Measurements from ENCODE around the gene SPOCD1.

Gene SPOCD1

DNA sequence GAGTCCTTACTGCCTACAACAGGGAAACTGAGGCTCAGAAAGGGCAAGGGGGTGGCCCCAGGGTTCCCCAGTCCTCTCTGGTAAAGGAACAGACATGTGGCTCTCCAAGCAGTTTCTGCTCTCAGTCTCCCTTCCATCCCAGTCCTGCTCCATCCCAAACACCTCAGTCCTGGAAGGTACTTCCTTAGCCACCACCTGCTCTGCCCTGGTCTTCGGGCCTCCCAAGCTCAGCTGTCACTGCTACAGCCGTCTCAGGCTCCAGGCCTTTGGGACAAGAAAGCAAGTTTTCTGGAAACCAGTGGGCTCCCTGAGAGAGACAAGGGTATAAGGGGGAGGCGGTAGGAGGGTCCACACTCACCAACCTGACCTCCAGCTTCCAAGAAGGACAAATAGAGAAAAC is 28.6 kb downstream of the SPOCD1 start:
- no peak for DNase-seq (ENCODE audit: low spot score)

GRCh38 chr1:31786366-31787060 is 29.3 kb downstream of the SPOCD1 start:
- no peak for DNase-seq (ENCODE audit: low spot score)

GRCh38 chr1:31785947-31786290 is 29.9 kb downstream of the SPOCD1 start:
- no peak for DNase-seq (ENCODE audit: low spot score)

- no peak for DNase-seq (ENCODE audit: low spot score)
These were observed 30.5 kb downstream of the SPOCD1 start for GRCh38 chr1:31785020-31785946.

DNA sequence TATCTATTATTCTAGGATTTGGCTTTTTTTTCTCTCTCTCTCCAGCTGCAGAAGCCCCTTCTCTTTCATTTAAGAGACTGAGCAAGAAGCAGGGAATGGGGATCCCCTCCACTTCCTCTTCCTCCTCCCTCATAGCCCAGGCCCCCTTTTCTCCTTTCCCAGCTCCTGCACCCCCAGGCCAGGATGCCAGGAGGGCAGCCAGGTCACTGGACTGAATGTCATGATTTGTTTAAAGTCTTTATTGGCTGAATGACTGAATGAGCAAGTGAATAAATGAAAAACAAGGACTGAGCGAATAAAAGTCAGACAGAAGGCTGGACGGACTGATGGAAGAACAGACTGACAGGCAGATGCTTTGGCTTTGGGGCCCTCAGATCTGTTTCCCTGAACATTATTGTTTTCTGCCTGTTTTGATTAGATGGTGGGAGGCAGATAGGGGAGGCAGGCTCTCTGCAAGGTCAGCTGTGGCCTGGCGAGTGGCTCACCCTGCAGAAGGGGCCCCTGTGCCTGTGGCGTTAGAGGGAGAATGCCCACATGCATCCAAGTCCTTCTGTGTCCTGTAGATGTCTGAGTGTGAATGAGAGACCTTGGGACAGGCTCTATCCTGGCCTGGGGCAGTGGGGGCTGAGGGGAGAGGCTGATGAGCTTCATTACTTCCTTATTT is 31.3 kb downstream of the SPOCD1 start:
- DNase-seq (ENCODE audit: low spot score), result no peak

DNA sequence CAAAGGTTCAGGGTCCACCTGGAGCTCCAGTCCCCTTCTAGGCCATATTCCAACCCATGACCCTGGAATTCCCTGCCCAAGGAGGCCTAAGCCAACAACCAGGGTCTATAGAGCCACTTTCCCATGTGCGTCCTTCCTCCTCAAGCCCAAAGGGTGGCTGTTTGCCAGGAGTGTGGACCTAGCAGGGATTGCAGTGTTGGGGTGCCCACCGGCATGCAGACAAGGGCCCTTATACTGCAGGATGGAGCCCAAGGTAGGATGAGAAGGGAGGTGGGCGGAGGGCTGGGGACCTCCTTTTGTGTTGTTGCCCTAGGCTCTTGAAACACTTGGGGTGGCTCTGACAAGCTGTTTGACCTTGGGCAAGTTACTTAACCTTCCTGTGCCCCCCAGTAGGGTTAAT is 32.0 kb downstream of the SPOCD1 start:
- no peak for DNase-seq (ENCODE audit: low spot score)

DNA sequence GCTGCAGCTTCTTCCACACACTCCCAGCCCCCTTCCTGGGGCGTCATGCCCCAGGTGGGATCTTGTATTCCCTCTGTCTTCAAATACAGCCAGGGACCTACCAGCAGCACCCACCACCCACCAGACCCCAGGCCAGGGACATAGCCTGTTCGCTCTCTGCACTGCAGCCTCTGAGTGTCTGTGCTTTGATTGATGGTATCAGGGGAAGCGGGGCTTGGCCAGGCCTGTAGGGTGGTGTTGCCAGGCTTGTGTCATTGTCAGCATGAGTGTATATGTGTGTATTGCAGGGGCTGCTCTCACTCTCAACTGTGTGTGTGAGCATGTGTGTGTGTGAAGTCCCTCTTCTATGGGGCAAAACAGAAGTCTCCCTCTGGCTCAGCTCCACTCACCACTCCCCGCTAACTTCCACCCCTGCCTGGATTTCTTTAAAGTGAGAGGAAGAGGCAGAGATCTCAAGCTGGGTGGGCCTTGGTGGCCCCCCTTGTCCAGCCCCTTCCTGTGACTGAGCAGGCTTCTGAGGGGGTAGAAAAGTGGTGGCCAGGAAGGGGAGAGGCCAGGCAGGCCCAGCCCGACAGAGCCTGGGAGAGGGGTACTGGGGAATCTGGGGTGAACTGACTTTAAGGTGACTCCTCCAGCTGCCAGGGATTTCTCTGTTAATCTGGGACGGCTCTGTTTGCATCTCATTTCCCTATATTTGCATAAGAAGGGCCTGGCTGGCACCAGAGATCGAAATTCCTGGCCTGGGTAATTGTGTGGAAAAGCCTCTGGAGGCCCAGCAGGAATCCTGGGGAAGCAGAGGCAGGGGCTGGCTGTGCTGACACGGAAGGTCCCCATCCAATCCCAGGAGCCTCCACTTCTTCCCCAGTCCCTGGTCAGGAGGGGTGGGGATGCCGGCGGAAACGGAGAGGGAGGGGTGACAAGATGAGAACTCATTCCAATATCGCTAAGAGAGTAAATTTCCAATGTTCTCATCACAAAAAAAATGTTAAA is 33.1 kb downstream of the SPOCD1 start:
- no peak for DNase-seq (ENCODE audit: low spot score)

DNA sequence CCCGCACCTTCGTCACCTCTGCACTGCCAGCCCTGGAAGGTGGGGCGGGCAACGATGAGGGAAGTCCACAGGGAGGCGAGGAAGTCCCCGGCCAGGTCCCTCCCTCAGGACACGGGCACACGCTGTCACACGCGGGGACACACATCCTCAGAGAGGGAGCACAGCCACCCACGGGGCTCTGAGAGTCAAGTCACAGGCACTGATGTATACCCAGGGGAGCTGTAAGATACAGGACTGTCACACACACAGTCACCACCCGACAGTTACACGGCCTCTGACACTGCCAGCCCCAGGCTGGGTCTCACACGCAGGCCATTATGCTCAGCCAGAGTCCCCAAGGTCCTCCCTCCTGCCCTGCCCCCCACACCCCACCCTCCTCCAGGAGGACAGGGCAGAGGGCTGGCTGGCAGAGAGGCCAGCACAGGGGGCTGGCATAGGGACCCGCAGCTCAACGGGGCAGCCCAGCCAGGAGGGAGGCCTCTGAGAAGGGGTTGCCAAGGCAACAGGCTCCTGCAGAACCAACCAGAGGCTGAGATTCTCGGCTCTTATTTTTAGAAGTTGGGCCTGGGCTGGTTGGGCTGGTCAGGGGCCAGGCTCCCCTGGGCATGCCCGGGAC is 34.0 kb downstream of the SPOCD1 start:
- DNase-seq (ENCODE audit: low spot score), result no peak

DNA sequence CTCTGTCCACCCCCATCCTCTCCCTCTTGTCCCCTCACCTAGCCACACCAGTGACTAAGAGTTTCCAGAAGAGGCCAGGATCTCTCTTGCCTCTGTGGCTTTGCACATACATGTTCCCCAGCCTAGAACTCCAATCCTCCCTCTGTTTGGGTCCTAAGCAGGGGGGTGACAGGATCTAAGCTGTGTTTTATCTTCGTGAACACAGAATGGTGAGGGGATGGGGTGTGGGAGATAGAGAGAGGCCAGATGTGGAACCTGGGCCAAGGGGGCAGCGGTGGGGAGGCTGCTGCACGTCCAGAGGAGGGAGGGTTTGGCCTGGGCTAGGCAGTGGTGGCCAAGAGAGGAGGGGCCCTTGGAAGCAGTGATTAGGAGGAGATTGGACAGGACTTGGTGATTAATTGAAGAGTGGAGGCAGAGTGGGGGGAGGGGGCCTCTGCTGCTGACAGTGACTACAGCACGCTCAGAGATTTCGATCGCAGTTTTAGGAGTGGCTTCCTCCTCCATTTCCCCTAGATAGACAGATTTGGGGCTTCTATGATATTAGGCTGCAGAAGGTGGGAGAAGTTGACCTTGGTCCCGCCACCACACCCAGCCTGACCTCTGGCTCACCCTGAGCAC is 34.6 kb downstream of the SPOCD1 start:
- no peak for DNase-seq (ENCODE audit: low spot score)

GRCh38 chr1:31780632-31781031 is 35.2 kb downstream of the SPOCD1 start:
- no peak for DNase-seq (ENCODE audit: low spot score)

DNA sequence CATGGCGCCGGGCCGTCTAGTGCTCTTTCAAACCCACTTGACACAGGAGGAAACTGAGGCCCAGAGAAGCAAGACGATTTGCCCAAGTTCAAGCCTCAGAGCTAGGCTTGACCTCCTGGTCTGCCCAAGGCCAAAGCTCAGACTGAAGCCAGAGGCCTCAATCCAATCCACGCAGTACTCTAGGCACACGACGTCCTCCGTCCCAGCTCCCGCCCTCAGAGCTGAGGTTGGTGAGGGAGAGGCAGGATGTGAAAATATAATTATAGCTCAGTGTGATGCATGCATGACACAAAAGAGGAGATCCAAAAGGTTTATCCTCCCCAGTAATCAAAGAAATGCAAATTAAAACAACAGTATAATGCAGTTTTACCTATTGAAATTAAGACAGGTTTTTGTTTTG is 36.1 kb downstream of the SPOCD1 start:
- DNase-seq (ENCODE audit: low spot score), result no peak

GRCh38 chr1:31778763-31779488 is 36.9 kb downstream of the SPOCD1 start:
- DNase-seq (ENCODE audit: low spot score), result no peak

GRCh38 chr1:31776516-31776915 is 39.3 kb downstream of the SPOCD1 start:
- no peak for DNase-seq (ENCODE audit: low spot score)

DNA sequence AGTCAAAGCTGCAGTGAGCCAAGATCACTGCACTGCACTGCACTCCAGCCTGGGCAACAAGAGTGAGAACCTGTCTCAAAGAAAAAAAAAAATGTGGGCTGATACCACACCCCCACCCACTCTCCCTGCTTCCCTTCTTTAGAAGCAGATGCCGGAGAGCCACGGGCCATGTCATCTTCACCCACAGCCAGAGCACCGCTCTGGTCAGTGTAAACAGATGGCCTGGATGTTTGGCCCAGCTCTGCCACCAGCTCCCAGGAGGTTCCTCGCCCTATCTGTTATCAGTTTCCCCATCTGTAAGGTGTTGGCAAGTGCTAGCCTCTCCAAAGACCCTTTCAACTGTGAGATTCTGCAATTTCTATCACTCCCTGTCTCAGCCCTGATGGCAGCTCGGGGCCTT is 39.8 kb downstream of the SPOCD1 start:
- DNase-seq (ENCODE audit: low spot score), result no peak

DNA sequence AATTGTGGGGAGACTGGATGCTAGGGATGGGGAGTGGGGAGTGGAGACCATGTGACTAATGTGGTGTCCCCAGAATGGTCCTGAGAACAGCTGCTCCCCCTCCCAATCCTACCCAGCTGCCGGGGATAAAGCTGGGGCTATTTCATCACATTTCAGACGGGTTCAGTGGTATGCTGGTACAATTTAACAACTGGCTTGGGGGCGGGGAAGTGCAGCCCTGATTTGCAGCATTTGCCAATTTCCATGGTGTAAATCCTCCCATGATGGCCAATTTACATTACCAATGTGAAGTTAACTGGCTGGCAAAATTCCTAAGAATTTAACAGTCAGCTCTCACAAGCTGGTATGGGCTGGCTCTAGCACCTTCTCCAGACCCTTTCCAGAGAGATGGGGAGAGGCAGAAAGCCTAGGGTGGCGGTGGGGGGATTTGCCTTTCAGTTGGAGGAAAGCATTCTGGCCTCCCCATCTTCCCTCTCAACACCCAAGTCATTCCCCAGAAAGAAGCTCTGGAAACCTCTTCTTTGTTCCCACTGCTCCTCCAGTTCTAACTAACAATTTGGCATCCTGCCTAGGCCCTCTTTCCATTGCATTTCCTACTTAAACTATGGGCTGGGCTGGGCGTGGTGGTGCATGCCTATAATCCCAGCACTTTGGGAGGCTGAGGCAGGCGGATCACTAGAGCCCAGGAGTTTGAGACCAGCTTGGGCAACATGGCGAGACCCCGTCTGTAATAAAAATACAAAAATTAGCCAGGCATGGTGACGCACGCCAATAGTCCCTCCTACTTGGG is 40.4 kb downstream of the SPOCD1 start:
- DNase-seq (ENCODE audit: low spot score), result no peak

DNA sequence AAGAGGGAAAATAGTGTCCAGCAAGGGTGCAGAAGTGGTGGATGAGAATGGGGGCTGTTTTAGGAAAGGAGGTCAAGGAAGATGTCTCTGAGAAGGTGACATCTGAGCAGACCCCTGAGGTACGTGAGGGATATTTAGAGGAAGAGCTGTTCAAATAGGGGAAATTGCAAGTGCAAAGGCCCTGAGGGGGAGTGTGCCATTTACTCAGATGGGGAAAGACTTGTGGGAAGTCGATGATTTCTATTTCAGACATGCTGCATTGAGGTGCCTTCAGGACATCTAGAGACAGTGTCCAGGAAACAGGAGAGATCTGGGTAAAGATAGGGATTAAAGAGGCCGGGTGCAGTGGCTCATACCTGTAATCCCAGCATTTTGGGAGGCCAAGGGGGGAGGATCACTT is 41.3 kb downstream of the SPOCD1 start:
- DNase-seq (ENCODE audit: low spot score), result no peak

DNA sequence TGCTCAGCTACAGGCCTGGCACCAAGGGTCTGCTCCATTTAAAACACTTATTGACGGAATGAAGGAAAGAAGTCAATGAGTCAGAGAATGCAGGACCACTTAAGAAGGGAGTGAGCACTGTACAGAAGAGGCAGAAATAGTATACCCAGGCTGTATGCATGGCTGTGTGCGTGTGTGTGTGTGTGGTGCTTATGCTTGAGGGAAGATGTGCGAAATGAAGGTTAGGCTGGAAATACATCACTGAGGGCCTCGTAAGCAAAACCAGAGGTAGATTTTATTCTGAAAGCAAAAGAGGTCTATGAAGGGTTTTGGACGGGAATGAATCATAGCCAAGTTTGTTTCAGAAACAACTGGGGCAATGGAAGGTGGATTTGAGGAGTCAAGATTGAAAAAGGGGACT is 42.0 kb downstream of the SPOCD1 start:
- DNase-seq (ENCODE audit: low spot score), result no peak

DNA sequence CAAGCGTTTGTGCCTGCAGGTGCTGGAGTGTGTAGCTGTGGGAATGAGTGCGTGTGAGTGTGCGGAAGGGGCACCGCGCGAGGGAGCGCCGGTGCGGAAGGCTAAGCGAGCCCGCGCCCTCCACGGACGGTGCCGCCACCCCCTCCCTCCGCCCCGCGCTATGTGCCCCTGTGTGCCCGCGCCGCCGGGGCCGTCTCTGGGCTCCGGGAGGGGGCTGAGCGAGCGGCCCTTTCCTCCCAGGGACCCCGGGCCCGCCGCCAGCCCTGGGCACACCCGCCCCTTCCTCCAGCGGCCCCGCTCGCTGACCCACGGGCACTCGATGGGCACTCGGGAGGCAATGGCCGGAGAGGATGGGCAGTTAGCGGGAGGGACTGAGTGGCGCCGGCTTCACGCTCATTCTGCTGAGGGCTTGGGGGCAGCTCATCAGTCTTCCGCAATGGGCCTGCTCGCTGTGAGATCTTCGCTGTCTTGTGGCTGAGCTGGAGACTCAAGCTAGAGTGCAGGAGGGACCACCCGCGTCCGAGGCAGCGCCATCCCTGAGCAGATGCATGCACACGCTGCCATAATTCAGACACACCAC is 43.1 kb downstream of the SPOCD1 start:
- no peak for DNase-seq (ENCODE audit: low spot score)

Measured in CD4-positive, alpha-beta T cell treated with Interleukin-2 at 100 ng/mL for 4 hours (primary cell).